K562 (cell line): Measurements from ENCODE around the gene NOTCH1. TPM values are rescaled to one million over a fixed set of nuclear protein-coding genes. Genes with fewer than 3 reads are reported as not detected.

Source experiments
- ATAC-seq: fragments of 200-7000 bp; cut with Tn5 transposase; 3 replicates; pipeline ENCODE4 v1.9.1; 2020; ENCODE audit warnings: moderate library complexity
- BruUV-seq: library from RNA; stranded (reverse); fragments of 400-500 nt; replicated peaks from 2 replicates; lab custom pipeline; 2021; lab: Mats Ljungman, UMichigan
- CTCF ChIA-PET: fragments of 300-600 bp; formaldehyde crosslinking; extraction: SDS; loops from one replicate; lab custom pipeline; 2021; ENCODE audit warnings: low intra/inter-chr PET ratio; lab: Yijun Ruan, JAX
- POLR2A ChIA-PET: fragments of 300-600, 350-650 bp; sonication (Branson Sonifier 250); formaldehyde crosslinking; extraction: SDS; loops from one replicate; lab custom pipeline; 2021; ENCODE audit warnings: antibody characterized with exemption, inconsistent platforms; lab: Yijun Ruan, JAX
- DNase-seq, 4 experiments: peaks; one replicate each; pipeline versions ENCODE4 v3.0.0 to v3.0.0-alpha.2; 2011 to 2018; ENCODE audit warnings: low spot score in 3 of 4, mixed read lengths in 3 of 4; ENCODE audit errors: extremely low read depth in 1 of 4
- FAIRE-seq: peaks from 2 replicates; lab custom pipeline; 2011; peaks lifted over from hg19 to GRCh38; lab: Jason Lieb, UNC
- H2AFZ ChIP-seq: 2 replicates; pipeline ENCODE4 v1.6.0; 2011; ENCODE audit warnings: low read depth, low read length, control low read depth, inconsistent platforms
- H3K27ac ChIP-seq: fragments of 200-600 bp; 3 replicates; pipeline ENCODE4 v1.8.0; 2011; ENCODE audit warnings: low read depth, mild to moderate bottlenecking, control low read depth, inconsistent platforms, low read length, moderate library complexity, mixed read lengths; ENCODE audit errors: extremely low read depth
- H3K27me3 ChIP-seq, 2 experiments: fragments of 300-600 bp in 1 of 2; 2 replicates in 1 of 2; 3 replicates in 1 of 2; pipeline versions ENCODE4 v1.6.0 to v1.8.0; 2011; ENCODE audit warnings: inconsistent platforms in 2 of 2, low read length in 2 of 2, mild to moderate bottlenecking in 1 of 2, mixed read lengths in 1 of 2, moderate library complexity in 1 of 2; ENCODE audit not compliant: control insufficient read depth in 2 of 2, insufficient read depth in 2 of 2
- H3K36me3 ChIP-seq: fragments of 300-600 bp; 3 replicates; pipeline ENCODE4 v1.8.0; 2011; ENCODE audit warnings: mild to moderate bottlenecking, low read length, inconsistent platforms; ENCODE audit not compliant: control insufficient read depth, insufficient read depth
- H3K4me1 ChIP-seq, 2 experiments: fragments of 200-600 bp in 1 of 2; replicated peaks in 1 of 2; 2 replicates in 1 of 2; 3 replicates in 1 of 2; pipeline versions ENCODE4 v1.5.1 to v1.8.0; 2011; ENCODE audit warnings: inconsistent platforms in 2 of 2, low read length in 2 of 2, mild to moderate bottlenecking in 1 of 2, mixed read lengths in 1 of 2, moderate library complexity in 1 of 2; ENCODE audit not compliant: control insufficient read depth in 2 of 2, insufficient read depth in 2 of 2
- H3K4me2 ChIP-seq: 2 replicates; pipeline ENCODE4 v1.6.1; 2011; ENCODE audit warnings: low read length, control low read depth, inconsistent platforms, mixed read lengths; ENCODE audit not compliant: insufficient read depth
- H3K4me3 ChIP-seq: fragments of 200-600 bp; sonication (generic), shearing (Covaris generic); 2 replicates; pipeline ENCODE4 v1.5.1; 2016; ENCODE audit warnings: control low read depth, inconsistent platforms
- H3K79me2 ChIP-seq: fragments of 200-600 bp; 3 replicates; pipeline ENCODE4 v1.8.0; 2011; ENCODE audit warnings: low read length, inconsistent platforms; ENCODE audit not compliant: control insufficient read depth, insufficient read depth
- H3K9ac ChIP-seq, 2 experiments: 2 replicates each; pipeline versions ENCODE4 v1.6.0 to v1.6.1; 2011; ENCODE audit warnings: low read depth in 2 of 2, low read length in 2 of 2, control low read depth in 1 of 2, inconsistent platforms in 1 of 2, mild to moderate bottlenecking in 1 of 2, mixed read lengths in 1 of 2; ENCODE audit not compliant: insufficient read depth in 1 of 2
- H3K9me1 ChIP-seq: one replicate; pipeline ENCODE4 v1.6.0; 2011; ENCODE audit warnings: inconsistent platforms, mild to moderate bottlenecking, low read length, moderate library complexity; ENCODE audit not compliant: control insufficient read depth, insufficient read depth
- H3K9me3 ChIP-seq: replicated peaks from 2 replicates; pipeline ENCODE4 v1.5.1; 2011; ENCODE audit warnings: low read depth, low read length, inconsistent platforms; ENCODE audit not compliant: control insufficient read depth, insufficient read depth
- H4K20me1 ChIP-seq: replicated peaks from 2 replicates; pipeline ENCODE4 v1.6.1; 2011; ENCODE audit warnings: low read length, inconsistent platforms, mixed read lengths; ENCODE audit not compliant: control insufficient read depth, insufficient read depth
- CBFA2T2 ChIP-seq: fragments of 450-650 bp; conservative IDR thresholded peaks from 2 replicates; pipeline ENCODE4 v1.6.1; 2017; ENCODE audit warnings: mild to moderate bottlenecking
- CBX2 ChIP-seq: fragments of 200-600 bp; sonication (generic); IDR thresholded peaks from one replicate; pipeline ENCODE4 v1.6.1; 2012; ENCODE audit warnings: mild to moderate bottlenecking, low read length, inconsistent platforms; ENCODE audit not compliant: insufficient read depth, poor library complexity, severe bottlenecking
- CTCF ChIP-seq, 3 experiments: IDR thresholded peaks in 2 of 3; conservative IDR thresholded peaks in 1 of 3; 2 replicates each; pipeline ENCODE4 v1.5.1; 2011 to 2012; ENCODE audit warnings: low read length in 3 of 3, mild to moderate bottlenecking in 3 of 3, control low read depth in 2 of 3, improper control_type of control experiment in 1 of 3, inconsistent platforms in 1 of 3, low read depth in 1 of 3, mixed read lengths in 1 of 3, moderate library complexity in 1 of 3; ENCODE audit not compliant: insufficient read depth in 2 of 3
- MAX ChIP-seq: sonication (generic); formaldehyde crosslinking; IDR thresholded peaks from 2 replicates; pipeline ENCODE4 v1.9.0; 2022; ENCODE audit warnings: mild to moderate bottlenecking, missing genetic modification reagents
- NFE2 ChIP-seq: IDR thresholded peaks from 2 replicates; pipeline ENCODE4 v1.6.1; 2014; ENCODE audit warnings: antibody characterized with exemption, low read depth
- NFIX ChIP-seq: fragments of 250-450 bp; sonication (Bioruptor Pico); IDR thresholded peaks from 2 replicates; pipeline ENCODE4 v1.4.0; 2020; ENCODE audit warnings: low read depth, mild to moderate bottlenecking, moderate library complexity
- NR2C2 ChIP-seq, 2 experiments: fragments of 200-800 bp in 1 of 2; sonication (Bioruptor generic) in 1 of 2; sonication (generic) in 1 of 2; formaldehyde crosslinking in 1 of 2; IDR thresholded peaks; 2 replicates each; pipeline versions ENCODE4 v1.6.1 to v1.8.0; 2016 to 2022; ENCODE audit warnings: mild to moderate bottlenecking in 1 of 2, missing compliant biosample characterization in 1 of 2, missing genetic modification characterization in 1 of 2, missing genetic modification reagents in 1 of 2
- RNF2 ChIP-seq: sonication (generic); IDR thresholded peaks from 2 replicates; pipeline ENCODE4 v1.6.1; 2016
- TEAD1 ChIP-seq, 2 experiments: fragments of 450-650 bp in 1 of 2; sonication (generic) in 1 of 2; formaldehyde crosslinking; IDR thresholded peaks; 2 replicates each; pipeline versions ENCODE4 v1.4.0 to v1.8.0; 2020 to 2022; ENCODE audit warnings: mild to moderate bottlenecking in 2 of 2, missing genetic modification reagents in 1 of 2
- ZC3H4 ChIP-seq: sonication (generic); formaldehyde crosslinking; IDR thresholded peaks from 2 replicates; pipeline ENCODE4 v1.9.0; 2021; ENCODE audit warnings: missing genetic modification reagents, borderline replicate concordance
- ZEB2 ChIP-seq: fragments of 450-650 bp; IDR thresholded peaks from 2 replicates; pipeline ENCODE4 v1.6.1; 2016
- ZNF146 ChIP-seq: IDR thresholded peaks from one replicate; pipeline ENCODE4 v1.6.1; 2018; ENCODE audit warnings: missing compliant biosample characterization; ENCODE audit not compliant: unreplicated experiment
- ZNF740 ChIP-seq, 3 experiments: fragments of 200-800 bp in 1 of 3; sonication (Bioruptor generic) in 1 of 3; sonication (generic) in 1 of 3; formaldehyde crosslinking in 1 of 3; IDR thresholded peaks; 2 replicates each; pipeline versions ENCODE4 v1.6.1 to v1.8.0; 2016 to 2022; ENCODE audit warnings: mild to moderate bottlenecking in 2 of 3, missing compliant biosample characterization in 2 of 3, missing genetic modification characterization in 2 of 3, missing genetic modification reagents in 1 of 3
- WGBS: fragments of 100-300 bp; shearing (Covaris generic); methylation state at CpG from one replicate; pipeline ENCODE4 v1.1.6; 2016; ENCODE audit warnings: low coverage, mixed read lengths; ENCODE audit not compliant: insufficient coverage; ENCODE audit errors: missing lambda C conversion rate; 5-methylcytosine and 5-hydroxymethylcytosine counted together
- in situ Hi-C: fragments of 300-500 bp; cut with MboI; formaldehyde crosslinking; loops from 4 replicates; pipeline ENCODE4 v1.15.0; 2018; ENCODE audit warnings: inconsistent platforms, mixed read lengths
- intact Hi-C: fragments of 100-400 bp; cut with micrococcal nuclease; formaldehyde crosslinking; loops from 2 replicates; pipeline ENCODE4 v1.14.2; 2022
- polyA plus RNA-seq, 8 experiments: library from polyadenylated mRNA; depleted of rRNA in 4 of 8; stranded (reverse) in 5 of 8; unstranded in 3 of 8; fragments of >200 nt; fragmentation: Nextera tagmentation in 2 of 8; fragmentation: Illumina TruSeq in 1 of 8; extraction: Ambion mirVana in 2 of 8; extraction: Trizol in 1 of 8; gene quantifications; 2 replicates each; pipeline versions ENCODE4 v1.2.1 to v1.2.3, GENCODE V29; 2011 to 2014; ENCODE audit warnings: inconsistent platforms in 1 of 8, missing spikeins in 1 of 8
- total RNA-seq, 7 experiments: library from RNA; depleted of rRNA in 6 of 7; stranded (reverse); fragments of >200 nt in 6 of 7; fragmentation: Illumina TruSeq in 2 of 7; extraction: Trizol in 2 of 7; gene quantifications; 2 replicates each; pipeline versions ENCODE4 v1.2.1 to v1.2.3, GENCODE V29; 2011 to 2021; ENCODE audit warnings: low replicate concordance in 1 of 7

NOTCH1 gene
- total and polyA plus RNA-seq, 9 of the 15 experiments (the other 6 are each of a cell fraction or from before 2014, with no cell fraction given): 0.03 to 31.4 (median 2.3) TPM

- H3K4me2 ChIP-seq: peak overlapping the region; percentile 6; the same call in 1 of the 2 replicates
- H3K4me1 ChIP-seq: peaks cover 11 to 55% of the 10 kb centered on the region in 2 experiments
- 7% methylated on average over 9 of the region's 15 CpGs for WGBS
- TF ChIP-seq NR2C2 (CRISPR knock-in tag; IDR thresholded peaks at IDR 0.05): no peak
- TF ChIP-seq NR2C2 (tag; IDR thresholded peaks at IDR 0.05): no peak
- peak; percentile 72 for TF ChIP-seq ZEB2
- TF ChIP-seq NFE2: no peak
- TF ChIP-seq ZC3H4 (CRISPR knock-in tag): peak; percentile 43; the same call in 1 of the 2 replicates
- 0 out of 2 replicates have a peak, but pooled peaks have one; percentile 12 for TF ChIP-seq NFIX (CRISPR knock-in tag)
- 0 out of 6 replicates have a peak, but pooled peaks of 1 of the 3 experiments have one; percentile 10 for TF ChIP-seq CTCF (IDR thresholded peaks at IDR 0.05 in 2 of 3, conservative IDR thresholded peaks at IDR 0.05 in 1 of 3; ENCODE audit: insufficient read depth in 2 of 3, low read depth in 1 of 3, low read length in 3 of 3)
- peak; percentile 41; the same call in 1 of the 2 replicates for TF ChIP-seq MAX (CRISPR knock-in tag)
- TF ChIP-seq CBX2: no peak
- no peak for TF ChIP-seq ZNF146 (CRISPR knock-in tag)
- 0 out of 2 replicates have a peak, but pooled peaks have one; percentile 14 for TF ChIP-seq CBFA2T2
- 0 out of 2 replicates have a peak, but pooled peaks have one; percentile 33 for TF ChIP-seq ZNF740 (CRISPR knock-in tag; IDR thresholded peaks at IDR 0.05)
- TF ChIP-seq ZNF740 (tag; IDR thresholded peaks at IDR 0.05): no peak
- peak; percentile 36; the same call in 1 of the 2 replicates for TF ChIP-seq RNF2
- peak in 1 of 2 experiments; percentile 27; a peak in 1 of 4 replicates for TF ChIP-seq TEAD1 (CRISPR knock-in tag; IDR thresholded peaks at IDR 0.05)
Measured at GRCh38 chr9:136578915-136579649, 33.2 kb upstream of the NOTCH1 start.

More at GRCh38 chr9:136578915-136579649, 33.2 kb upstream of the NOTCH1 start:
- Histone ChIP-seq H3K9me3 (no peaks in the 10 kb centered on the region), H3K36me3 (no peaks in the 10 kb centered on the region), H4K20me1 (no peaks in the 10 kb centered on the region), H3K9me1 (no peaks in the 10 kb centered on the region), H3K4me3 (no peak overlapping the region), H2AFZ (peak overlapping the region; percentile 35), H3K79me2 (no peaks in the 10 kb centered on the region), H3K27me3 (no peaks in the 10 kb centered on the region), H3K9ac (peak overlapping the region in 1 of 2 experiments; percentile 70; a peak in 2 of 4 replicates), H3K27ac (no peak overlapping the region)
- DNase-seq (peak; percentile 79 to 87 (median 84)), FAIRE-seq (no peak), ATAC-seq (peak; percentile 88)
- POLR2A ChIA-PET: no interaction called here
- in situ Hi-C loops (no loop called here), intact Hi-C loops (no loop called here)
- no TSS peak for BruUV-seq
- CTCF ChIA-PET: interaction anchor here (0.7 kb wide), 1 partner anchor 9 kb away, joined by 5 read pairs; no protein-coding TSS in a partner anchor
